HG02588 (cell line): ENCODE measurements around the gene PSAPL1.

Experiments used
- ATAC-seq: cut with Tn5 transposase; IDR thresholded peaks from one replicate; pipeline ENCODE4 v1.9.1; 2021; ENCODE audit warnings: mild to moderate bottlenecking, moderate library complexity; ENCODE audit not compliant: unreplicated experiment

PSAPL1 gene

DNA sequence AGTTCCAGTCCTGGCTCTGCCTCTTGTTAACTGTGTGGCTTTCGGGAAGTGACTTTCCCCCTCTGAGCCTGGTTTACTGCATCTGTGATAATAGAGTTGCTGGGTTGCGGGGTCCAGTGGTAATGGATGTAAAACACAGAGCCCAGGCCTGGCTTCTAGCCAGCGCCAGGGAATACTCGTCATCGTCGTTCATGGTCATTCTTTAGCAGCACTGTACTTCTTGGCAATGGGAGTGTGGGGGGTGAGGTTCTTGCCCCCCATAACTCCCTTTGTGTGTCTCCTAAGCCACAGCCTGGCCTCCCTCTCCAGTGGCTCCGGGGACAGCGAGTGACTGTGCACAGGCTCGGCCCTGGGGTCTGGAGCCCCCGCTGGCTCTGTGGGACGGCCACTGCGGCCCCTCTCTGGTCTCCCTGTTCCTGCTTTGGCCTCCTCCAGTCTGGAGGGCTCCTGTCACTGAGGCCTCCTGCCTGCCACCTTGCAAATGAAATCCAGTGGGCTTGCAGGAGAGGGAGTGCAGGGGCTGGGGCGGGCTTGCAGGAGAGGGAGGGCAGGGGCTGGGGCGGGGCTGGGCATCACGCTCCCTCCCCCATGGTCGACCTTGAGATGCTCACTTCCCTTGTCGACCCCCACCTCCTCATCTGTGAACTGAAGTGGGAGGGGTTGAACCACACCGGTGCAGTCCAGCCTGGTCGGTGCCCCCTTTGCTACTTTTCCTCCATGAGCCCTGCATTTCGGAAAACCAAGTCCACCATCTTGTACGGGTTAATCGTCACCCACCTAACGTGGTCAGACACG is 13.2 kb downstream of the PSAPL1 start:
- ATAC-seq, result no peak

DNA sequence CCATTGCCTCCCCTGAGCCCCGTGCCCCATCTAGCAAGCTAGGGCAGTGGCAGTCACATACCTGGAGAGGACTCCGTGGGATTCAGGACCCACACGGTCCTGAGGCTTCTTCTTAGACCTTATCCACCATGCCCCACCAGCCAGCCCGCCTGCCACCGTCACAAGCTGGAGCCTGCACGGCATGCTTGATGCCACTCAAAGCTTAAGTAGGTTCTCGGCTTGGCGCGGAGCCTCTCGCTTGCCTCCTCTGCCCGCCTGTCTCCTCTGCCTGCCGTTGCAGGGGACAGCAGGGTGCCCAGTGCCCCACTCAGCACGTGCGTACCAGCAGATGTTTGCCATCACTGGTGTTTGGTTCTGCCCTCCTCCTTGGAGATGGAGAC is 14.1 kb downstream of the PSAPL1 start:
- ATAC-seq, result no peak

DNA sequence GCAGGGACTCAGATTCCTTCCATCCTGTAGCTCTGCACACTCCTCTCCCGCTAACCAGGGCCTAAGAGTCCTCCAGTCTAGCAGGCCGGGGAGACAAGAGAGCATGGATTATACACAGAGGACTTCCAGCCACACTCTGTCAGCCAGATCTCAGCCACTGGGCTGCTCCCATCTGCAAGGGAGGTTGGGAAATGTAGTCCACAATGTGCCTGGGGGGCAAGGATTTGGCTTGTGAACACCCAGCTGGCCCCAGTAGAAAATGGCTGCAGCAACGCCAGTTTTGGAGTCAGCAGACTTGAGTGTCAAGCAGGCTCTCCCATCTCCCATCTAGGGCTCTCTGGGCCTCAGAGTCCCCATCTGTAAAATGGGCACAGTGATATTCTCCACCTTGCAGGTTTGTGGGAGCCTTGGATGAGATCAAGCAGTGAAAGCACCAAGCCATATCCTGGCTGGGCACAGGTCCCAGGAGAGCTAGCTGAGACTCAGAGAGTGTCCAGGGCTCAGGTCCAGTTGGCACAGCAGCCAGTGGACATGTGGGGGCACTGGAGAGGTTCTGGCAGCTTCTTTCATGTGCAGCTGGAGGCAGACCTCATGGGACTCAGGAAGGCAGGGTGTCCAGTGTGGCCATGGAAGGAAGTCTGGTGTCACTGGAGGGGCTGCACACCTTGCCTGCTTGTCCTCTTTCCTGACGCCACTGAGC is 14.6 kb downstream of the PSAPL1 start:
- no peak for ATAC-seq

DNA sequence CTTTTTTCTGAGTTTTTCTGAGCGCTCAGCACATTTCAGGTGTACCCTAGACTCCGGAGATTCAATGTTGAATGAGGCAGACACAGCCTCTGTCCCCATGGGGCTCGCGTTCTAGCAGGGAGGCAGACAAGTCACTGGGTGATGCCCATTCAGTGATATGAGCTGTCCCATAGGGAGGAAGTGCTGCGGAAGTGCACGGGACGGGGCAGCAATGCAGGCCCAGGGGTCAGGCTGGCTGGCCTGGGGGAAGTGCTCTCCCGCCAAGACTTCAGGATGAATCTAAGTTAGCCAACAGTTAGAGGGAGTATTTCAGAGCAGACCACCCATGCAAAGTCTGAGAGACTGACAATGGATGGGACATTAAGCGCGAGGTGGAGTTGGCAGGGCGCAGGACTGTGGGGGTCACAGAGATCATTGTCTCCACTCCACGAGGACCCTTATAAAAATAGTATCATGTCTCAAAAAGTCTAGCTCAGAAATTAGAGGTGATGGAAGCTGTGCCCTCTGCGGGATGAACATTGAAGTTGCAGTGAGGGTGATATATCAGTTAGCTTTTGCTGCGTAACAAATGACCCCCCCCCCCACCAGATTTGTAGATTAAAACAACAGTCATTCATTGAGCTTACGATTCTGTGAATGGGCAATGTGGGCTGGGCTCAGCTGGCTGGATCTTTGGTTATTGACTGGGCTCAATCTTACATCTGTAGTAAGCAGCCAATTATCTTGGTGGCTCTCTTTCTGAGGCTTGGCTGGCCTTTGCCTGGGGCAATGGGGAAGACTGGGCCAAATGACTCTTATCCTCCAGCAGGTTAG is 16.4 kb downstream of the PSAPL1 start:
- no peak for ATAC-seq

DNA sequence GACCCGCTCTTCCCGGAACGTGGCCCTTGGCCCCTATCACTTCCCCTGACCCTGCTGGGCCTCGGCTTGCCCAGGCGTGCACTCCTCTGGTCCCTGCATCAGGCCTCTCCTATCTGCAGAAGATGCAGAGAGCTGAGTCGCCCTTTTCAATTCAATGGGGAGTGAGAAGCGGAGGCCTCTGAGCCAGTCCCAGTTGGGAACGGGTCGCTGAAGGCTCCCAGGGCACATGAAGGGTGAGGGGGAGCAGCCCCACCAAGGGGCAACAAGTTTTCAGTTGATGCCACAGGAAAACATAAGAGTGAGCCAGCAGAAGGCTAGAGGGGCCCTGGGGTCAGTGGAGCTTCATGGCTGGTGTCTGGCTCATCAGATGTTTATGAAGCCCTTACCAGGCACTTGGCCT is 17.1 kb downstream of the PSAPL1 start:
- ATAC-seq, result no peak

DNA sequence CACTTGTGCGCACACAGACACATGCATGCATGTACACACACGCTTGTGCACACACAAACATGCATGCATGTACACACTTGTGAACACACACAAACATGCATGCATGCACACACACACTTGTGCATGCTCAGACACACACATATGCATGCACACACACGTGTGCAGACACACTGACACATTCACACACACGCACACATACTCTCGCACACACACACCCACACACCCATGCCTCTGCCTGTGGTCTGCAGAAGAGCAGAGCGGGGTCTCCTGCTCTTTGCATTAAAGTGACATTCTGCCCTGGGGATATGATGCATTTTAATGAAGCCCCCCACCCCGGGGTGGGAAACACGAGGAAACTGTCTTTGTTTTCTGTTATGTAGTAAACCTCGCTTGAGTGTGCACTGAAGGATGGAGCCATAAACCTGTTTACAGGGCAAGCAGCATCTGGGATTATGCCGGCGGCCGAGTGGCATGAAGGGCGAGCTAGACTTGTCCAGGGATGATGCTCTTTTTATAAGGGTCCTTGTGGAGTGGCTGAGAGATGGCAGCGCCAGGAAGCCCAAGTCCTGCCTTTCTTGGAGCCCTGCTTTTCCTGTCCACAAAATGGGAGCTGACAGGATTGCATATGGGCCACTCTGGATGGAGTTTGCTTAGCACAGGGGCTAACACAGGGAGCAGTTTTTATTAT is 17.8 kb downstream of the PSAPL1 start:
- no peak for ATAC-seq

DNA sequence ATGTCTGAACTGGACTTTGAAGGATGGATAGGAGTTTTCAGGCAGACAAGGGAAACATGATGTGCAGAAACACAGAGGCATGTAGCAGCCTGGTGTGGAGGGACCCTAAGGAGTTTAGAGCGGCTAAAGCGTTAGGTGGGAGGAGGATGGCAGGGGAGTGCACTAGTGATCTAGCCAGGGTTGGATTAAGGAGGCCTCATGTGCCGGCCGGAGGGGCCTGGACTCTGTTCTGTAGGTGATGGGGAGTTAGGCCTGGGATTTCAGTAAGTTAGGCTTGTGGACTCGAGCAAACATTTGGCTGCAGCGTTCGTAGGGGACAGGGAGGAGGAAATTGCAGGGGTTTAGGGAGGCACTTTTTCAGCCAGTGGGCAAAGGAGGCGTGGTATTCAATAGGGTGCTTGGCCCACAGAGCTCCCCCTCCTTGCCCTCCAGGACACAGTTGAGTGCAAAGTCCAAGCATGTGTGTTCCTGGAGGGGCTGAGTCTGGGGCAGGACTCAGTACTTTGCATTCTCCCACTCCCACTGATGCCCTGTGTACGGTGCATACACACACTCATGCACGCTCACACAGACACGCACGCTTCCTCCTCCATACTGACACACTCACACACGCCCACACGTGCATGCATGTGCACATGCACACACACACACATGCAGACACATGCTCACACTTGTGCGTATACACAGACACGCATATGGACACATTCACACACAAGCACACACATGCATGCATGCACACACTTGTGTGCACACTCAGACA is 18.6 kb downstream of the PSAPL1 start:
- ATAC-seq, result no peak

DNA sequence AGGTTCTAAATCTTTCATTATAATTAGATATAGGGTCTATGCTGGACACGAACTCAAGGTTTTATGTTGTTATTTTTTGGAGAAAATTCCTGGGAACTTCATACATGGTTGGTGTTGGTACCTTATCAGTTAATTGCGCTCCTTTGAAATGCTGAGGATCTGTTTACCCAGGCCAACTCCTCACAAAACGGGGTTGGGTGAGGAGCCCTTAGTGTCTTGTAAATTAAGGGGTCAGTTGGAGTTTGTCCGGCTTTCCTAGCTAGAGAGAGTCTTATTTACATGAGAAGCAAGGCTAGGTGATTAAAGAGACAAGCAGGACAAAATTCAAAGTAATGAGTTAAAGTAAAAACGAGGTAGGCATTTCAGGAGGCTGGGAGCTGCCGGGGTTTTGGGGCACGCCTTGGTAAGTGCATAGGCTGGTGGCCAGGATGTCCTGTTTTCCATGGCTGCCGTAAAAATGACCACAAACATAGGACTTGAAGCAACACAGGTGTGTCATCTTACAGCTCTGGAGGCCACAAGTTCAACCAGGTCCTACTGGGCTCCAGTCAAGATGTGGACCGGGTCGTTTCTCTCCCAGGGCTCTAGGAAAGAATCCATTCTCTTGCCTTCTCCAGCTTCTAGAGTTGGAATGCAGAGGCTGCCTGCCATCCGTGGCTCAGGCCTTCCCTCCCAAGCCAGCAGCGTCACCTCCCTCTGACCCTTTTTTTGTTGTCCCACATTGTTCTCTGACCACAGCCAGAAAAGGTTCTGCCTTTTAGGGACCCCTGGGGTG is 19.8 kb downstream of the PSAPL1 start:
- ATAC-seq, result no peak

DNA sequence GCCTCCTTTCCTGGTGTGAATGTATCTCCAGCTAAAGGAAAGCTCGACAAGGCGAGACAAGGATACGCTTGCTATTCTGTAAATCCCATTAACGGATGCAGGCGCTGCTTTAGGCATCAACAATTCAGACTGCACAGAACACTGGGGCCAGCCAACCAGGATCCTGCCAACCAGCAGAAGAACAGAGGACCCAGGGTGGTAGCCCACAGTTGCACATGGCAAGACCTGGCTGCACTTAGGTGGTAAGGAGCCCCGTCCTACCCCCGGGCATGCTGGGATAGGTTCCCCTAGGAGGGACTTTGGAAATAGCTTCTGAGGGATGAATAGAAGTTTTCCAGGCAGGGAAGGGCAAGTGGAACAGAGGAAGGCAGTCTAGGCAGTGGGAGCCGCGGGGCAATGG is 20.7 kb downstream of the PSAPL1 start:
- no peak for ATAC-seq

DNA sequence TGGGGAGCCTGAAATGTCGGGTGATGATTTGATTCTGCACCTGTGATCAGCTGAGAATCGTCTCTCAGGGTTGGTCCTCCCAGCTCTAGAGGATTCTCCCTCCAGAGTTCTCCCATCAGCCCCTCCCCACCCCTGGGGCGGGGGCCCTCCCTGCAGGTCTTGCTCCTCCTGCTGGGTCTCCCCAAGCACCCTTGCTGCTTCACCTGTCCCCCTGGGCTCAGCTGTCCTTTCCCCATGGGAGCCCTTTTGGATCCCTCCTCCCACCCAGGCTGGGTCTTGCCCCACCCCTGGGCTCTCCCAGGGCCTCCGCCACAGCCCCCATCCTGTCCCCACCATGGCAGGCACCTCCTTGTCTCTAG is 22.2 kb downstream of the PSAPL1 start:
- no peak for ATAC-seq

DNA sequence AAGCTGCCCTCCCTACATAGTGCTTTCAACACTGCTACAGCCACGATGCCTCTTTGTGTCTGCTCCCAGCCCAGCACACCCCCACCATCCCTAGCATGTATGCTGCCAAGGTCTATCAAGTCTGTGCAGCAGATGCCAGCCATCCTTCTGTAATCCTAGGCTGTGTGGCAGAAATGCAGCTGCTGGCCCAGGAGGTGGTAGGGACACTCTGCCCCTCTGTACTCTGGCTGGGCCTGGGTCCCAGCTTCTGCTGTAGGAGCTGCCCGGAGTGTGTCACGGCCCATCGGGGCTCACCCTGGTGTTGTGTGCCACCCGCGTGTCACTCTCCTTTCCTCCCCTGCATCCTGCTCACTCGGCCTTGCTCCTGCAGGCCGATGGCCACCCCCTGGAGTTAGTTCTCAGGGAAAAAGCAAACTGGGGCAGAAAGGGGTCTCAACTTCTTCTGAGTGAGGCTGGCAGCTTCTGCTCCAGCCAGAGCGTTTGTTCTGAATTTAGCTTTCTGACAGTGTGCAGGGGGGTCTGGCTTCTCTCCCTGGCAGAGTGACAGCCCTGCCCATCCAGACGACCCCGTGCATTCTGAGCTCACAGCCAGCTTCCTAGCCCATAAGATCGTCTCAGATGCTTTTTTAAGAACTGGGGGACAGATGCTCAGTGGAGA is 22.7 kb downstream of the PSAPL1 start:
- ATAC-seq, result no peak

DNA sequence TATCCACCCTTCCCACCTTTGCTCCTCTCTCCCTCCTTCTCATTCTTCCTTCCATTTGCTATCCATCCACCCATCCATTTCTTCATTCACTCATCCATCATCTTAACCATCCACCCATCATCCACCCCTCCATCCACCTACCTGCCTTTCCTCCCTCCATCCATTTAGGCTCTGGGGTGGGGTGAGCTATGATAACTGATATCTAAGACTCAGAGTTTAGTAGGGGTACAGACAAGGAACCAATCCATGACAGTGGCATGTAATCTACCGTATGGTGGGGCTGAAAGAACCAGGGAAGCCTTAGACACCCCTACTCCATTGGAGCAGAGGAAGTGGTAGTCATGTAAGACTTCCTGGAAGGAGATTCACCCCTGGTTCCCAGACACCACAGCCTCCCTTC is 23.2 kb downstream of the PSAPL1 start:
- no peak for ATAC-seq

DNA sequence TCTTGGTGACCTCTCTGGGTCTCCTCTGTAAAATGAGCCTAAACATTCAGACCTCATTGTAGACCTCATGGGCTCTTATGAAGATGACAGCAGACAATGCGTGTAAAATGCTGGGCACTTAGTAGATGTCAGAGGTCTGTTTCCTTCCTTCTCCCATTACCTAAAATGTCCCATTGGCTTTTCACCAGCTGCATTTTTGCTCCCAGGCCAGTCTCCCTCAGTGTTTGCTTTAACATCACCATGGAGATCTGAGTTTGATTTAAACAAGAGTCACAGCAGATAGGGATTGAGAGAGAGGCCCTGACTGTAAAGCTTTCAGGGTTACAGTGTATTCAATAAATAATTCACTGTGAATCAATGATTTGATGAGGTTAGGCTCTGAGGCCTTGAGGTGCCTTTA is 24.3 kb downstream of the PSAPL1 start:
- no peak for ATAC-seq

DNA sequence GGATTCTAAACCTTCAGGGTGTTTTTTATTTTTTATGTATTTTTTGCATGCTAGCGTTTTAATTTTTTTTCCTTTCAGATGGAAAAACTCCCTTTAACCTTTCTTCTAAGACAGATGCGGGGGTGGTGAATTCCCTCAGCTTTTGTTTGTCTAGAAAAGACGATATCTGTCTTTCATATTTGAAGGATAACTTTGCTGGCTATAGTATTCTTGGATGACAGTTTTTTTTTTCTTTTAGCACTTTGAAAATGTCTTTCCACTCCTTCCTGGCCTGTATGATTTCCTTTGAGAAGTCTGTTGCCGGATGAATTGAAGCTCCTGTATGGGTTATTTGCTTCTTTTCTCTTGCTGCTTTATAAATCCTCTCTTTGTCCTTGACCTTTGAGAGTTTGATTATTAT is 26.6 kb downstream of the PSAPL1 start:
- no peak for ATAC-seq

DNA sequence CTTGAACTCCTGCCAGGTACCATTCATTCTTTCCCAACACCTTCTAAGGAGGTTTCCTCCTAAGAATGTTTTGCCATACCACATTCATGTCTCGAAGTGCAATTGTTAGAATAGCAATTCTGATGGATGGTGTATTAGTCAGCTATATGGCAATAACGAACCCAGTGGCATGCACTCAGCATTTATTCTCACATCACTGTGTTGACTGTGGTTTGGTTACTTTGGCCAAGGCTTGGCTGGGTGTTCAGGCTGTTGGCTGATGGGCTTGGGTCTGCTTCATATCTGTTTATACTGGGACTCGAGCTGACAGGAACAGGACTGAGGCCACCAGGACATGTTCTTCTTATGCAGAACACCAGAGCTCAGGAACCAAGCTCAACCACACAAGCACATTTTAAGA is 31.7 kb downstream of the PSAPL1 start:
- no peak for ATAC-seq

DNA sequence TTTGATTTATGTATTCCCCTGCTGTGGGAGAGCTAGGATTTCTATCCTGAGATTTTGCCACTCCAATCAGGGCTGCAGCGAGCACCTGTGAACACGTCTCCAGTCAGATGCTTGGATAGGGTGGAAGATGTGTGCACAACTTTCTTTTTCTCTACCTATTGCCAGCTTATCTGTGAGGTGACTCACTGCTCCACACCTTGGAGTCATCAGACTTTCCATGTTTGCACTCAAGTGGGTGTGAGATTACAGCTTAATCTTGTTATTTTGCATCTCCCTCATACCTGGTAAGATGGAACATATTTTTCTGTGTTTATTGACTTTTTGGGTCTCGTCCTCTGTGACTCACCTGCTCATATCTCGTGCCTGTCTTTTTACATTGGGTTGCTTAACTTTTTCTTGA is 32.2 kb downstream of the PSAPL1 start:
- no peak for ATAC-seq

DNA sequence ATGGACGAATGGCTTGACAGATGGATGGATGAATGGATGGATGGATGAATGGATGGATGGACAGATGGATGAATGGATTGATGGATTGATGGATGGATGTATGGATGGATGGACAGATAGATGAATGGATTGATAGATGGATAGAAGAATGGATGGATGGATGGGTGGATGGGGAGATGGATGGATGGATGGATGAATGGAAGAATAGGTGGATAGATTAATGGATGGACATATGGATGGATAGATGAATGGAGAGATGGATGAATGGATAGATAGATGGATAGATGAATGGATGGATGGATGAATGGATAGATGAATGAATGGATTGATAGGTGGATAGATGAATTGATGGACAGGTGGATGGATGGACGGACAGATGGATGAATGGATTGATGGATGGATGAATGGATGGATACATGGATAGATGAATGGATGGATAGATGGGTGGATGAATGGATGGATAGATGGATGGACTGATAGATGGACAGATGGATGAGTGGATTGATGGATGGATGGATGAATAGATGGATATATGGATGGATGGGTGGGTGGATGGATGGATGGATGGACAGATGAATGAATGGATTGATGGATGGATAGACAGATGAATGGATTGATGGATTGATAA is 33.9 kb downstream of the PSAPL1 start:
- ATAC-seq, result no peak

DNA sequence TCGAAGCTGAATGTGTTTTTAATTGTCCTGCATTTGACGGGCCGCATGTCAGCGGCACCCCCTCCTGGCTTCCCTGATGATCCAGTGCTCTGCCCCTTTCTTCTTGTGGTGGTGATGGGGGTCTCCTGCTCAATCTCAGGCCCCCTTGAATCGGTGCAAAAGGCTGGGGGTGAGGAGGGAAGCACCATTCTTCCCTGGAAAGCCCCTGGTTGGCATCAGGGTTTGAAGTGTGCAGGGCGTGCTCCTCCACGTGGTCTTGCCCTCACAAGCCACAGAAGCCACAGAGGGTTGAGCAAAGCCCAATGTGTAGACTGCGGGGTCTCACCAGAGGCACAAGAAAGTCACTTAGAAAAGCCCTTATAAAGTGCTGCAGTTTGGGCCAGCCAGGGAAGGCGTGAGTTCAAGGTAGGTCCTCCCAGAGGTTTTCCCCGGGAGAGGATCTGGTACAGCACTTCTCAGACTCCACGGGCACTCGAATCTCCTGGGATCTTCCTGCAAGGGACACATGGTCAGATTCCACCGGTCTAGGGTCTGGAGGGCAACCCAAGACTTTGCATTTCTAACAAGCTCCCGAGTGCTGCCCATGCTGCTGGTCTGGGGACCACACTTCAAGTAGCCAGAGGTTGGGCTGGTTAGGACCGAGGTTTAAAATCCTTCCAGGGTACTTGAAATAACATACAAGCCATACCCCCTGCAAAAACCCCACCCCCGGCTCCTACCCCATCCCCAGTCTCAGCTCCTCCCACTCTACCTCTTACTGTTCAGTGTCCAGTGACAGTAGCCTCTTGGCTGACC is 35.1 kb downstream of the PSAPL1 start:
- no peak for ATAC-seq
